ENCODE results near the gene CCDC85C. TPM values are rescaled to one million over a fixed set of nuclear protein-coding genes. Genes with fewer than 3 reads are reported as not detected.

Gene CCDC85C
- total and polyA plus RNA-seq, 2 of the 4 experiments (the other 2 are of a cell fraction): 16.0 to 19.0 TPM

GRCh38 chr14:99632410-99633035 lies 28.5 kb upstream of the CCDC85C start:
- H3K56ac ChIP-seq (ENCODE audit: extremely low read depth, insufficient read depth, low read length): no peak overlapping the region
- H4K8ac ChIP-seq (ENCODE audit: low read depth in 2 of 2, low read length in 2 of 2): no peak overlapping the region
- no peak overlapping the region for H4K91ac ChIP-seq (ENCODE audit: insufficient read depth, low read depth, low read length)
- BruUV-seq (replicated peaks): no TSS peak
- no peak overlapping the region for H4K5ac ChIP-seq (ENCODE audit: low read depth, low read length)
- dilution Hi-C loops (cut with HindIII; ENCODE audit: low sequenced_read_pairs, unreplicated experiment): no loop called here
- no peak overlapping the region for H3K27ac ChIP-seq (ENCODE audit: insufficient read depth, low read length)
- no peaks in the 10 kb centered on the region for H4K20me1 ChIP-seq (ENCODE audit: insufficient read depth, low read length)
- H2BK15ac ChIP-seq (ENCODE audit: low read depth, low read length): no peak overlapping the region
- H3K36me3 ChIP-seq (ENCODE audit: control insufficient read depth, insufficient read depth, low read length): no peaks in the 10 kb centered on the region
- H3K27me3 ChIP-seq (ENCODE audit: control insufficient read depth, insufficient read depth, low read length): peaks cover 11% of the 10 kb centered on the region; the same call in 1 of the 2 replicates
- CTCF ChIA-PET: no interaction called here
- no peak overlapping the region for H2BK120ac ChIP-seq (ENCODE audit: low read depth, low read length)
- H2AK5ac ChIP-seq (ENCODE audit: low read depth, low read length): no peak overlapping the region
- no peak overlapping the region for H3K18ac ChIP-seq (ENCODE audit: low read depth, low read length)
- peak overlapping the region; percentile 45 for H2AK9ac ChIP-seq (replicated peaks; ENCODE audit: low read depth, low read length, poor library complexity)
- no peak overlapping the region for H3K14ac ChIP-seq (replicated peaks; ENCODE audit: low read depth, low read length)
- no peak overlapping the region for H2BK20ac ChIP-seq (ENCODE audit: low read depth, low read length)
- WGBS, 2 experiments (ENCODE audit: extremely low coverage in 2 of 2, insufficient read length in 1 of 2): 89% methylated on average over 4 of the region's 9 CpGs; no CpG with 5 or more reads in 1 of the 2 experiments
- H3K4me1 ChIP-seq (ENCODE audit: control insufficient read depth, insufficient read depth, low read length): 0 out of 2 replicates have a peak, but pooled peaks cover 2% of the 10 kb centered on the region
- H3K4me2 ChIP-seq (ENCODE audit: low read depth, low read length): no peak overlapping the region
- no peak overlapping the region for H3K4me3 ChIP-seq (ENCODE audit: insufficient read depth, low read depth, low read length)
- intact Hi-C loops (cut with micrococcal nuclease): no loop called here
- H2BK5ac ChIP-seq (ENCODE audit: low read depth, low read length, poor library complexity, severe bottlenecking): no peak overlapping the region
- TF ChIP-seq NFE2L2 (IDR thresholded peaks at IDR 0.05; ENCODE audit: low read depth, low read length): no peak
- no peak for TF ChIP-seq RCOR1 (IDR thresholded peaks at IDR 0.05; ENCODE audit: insufficient replicate concordance, low read length)
- no peak for TF ChIP-seq MAZ (IDR thresholded peaks at IDR 0.05; ENCODE audit: borderline replicate concordance, low read depth, low read length)
- no peak for TF ChIP-seq MXI1 (IDR thresholded peaks at IDR 0.05; ENCODE audit: borderline replicate concordance, low read depth, low read length)
- TF ChIP-seq BHLHE40 (IDR thresholded peaks at IDR 0.05; ENCODE audit: low read depth, low read length): no peak
- no peak for TF ChIP-seq USF2 (IDR thresholded peaks at IDR 0.05; ENCODE audit: low read depth, low read length)
- TF ChIP-seq MAFK (IDR thresholded peaks at IDR 0.05; ENCODE audit: low read depth, low read length): no peak
- no peak for TF ChIP-seq ELK1 (IDR thresholded peaks at IDR 0.05; ENCODE audit: borderline replicate concordance, low read depth, low read length)
- TF ChIP-seq FOS (IDR thresholded peaks at IDR 0.05; ENCODE audit: low read depth, low read length): no peak
- no peak for TF ChIP-seq CHD1 (IDR thresholded peaks at IDR 0.05; ENCODE audit: low read depth, low read length)
- no peaks in the 10 kb centered on the region for H3K9me1 ChIP-seq (ENCODE audit: insufficient read depth, low read length)
- H3K23ac ChIP-seq (ENCODE audit: low read depth, low read length): no peak overlapping the region
- no peak for DNase-seq
- H2AFZ ChIP-seq (replicated peaks; ENCODE audit: low read length, poor library complexity): no peak overlapping the region
- H3K9ac ChIP-seq (ENCODE audit: low read depth, low read length): no peak overlapping the region
- in situ Hi-C loops (cut with MboI; ENCODE audit: low sequenced_read_pairs): no loop called here
- H3K9me3 ChIP-seq (ENCODE audit: control insufficient read depth, insufficient read depth, low read length): no peaks in the 10 kb centered on the region
- H3K79me1 ChIP-seq (ENCODE audit: low read depth in 1 of 2, low read length in 2 of 2): no peaks in the 10 kb centered on the region
- no peak overlapping the region for H3K4ac ChIP-seq (ENCODE audit: low read depth, low read length)
- ATAC-seq (ENCODE audit: low read depth): no peak
- POLR2A ChIA-PET (ENCODE audit: unreplicated experiment): no interaction called here
